Ovary (tissue), 3 donors: ENCODE data around the gene RPS6KA1.

ENCODE experiments used
- POLR2A ChIP-seq: fragments of 450-650 bp; IDR thresholded peaks from one replicate; pipeline ENCODE4 v1.6.1; 2017; ENCODE audit warnings: antibody characterized with exemption, mild to moderate bottlenecking, moderate library complexity
- TF ChIP-seq, protein P1 (sequence below), 3 donors: fragments of 450-650 bp in 2 of 3; fragments of 200-600 bp in 1 of 3; IDR thresholded peaks; one replicate each; pipeline versions ENCODE4 v1.5.1 to v1.8.0; 2016 to 2022; ENCODE audit warnings: antibody characterized with exemption in 3 of 3, mild to moderate bottlenecking in 1 of 3
- donor health status: DM: no; HTN: no; CAD: no.

DNA sequence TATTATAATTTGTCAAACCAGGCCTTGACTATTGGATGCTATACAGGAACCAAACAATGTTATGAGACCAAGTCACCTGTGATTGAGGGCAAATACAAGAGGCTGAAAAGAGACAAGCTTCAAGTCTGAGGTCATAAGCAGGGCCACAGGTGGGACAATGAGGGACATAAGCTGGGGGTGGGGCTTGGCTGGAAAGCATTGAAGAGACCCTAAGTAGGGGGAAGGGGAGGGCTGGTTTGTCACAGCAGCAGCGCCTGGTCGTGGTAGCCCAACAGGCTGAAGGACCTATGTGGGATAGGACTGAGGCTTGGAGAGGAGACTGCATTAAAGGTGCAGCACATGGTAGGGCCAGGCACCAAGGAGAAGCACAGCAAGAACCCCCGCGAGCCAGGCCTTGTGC is 39.4 kb upstream of the RPS6KA1 start:
- TF ChIP-seq, protein P1, sequence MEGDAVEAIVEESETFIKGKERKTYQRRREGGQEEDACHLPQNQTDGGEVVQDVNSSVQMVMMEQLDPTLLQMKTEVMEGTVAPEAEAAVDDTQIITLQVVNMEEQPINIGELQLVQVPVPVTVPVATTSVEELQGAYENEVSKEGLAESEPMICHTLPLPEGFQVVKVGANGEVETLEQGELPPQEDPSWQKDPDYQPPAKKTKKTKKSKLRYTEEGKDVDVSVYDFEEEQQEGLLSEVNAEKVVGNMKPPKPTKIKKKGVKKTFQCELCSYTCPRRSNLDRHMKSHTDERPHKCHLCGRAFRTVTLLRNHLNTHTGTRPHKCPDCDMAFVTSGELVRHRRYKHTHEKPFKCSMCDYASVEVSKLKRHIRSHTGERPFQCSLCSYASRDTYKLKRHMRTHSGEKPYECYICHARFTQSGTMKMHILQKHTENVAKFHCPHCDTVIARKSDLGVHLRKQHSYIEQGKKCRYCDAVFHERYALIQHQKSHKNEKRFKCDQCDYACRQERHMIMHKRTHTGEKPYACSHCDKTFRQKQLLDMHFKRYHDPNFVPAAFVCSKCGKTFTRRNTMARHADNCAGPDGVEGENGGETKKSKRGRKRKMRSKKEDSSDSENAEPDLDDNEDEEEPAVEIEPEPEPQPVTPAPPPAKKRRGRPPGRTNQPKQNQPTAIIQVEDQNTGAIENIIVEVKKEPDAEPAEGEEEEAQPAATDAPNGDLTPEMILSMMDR (IDR thresholded peaks at IDR 0.05): no peak
- no peak for TF ChIP-seq POLR2A
